ENCODE data around the gene DNAJA4.

DNAJA4 gene

GRCh38 chr15:78263907-78264303 is 457 bp upstream of the DNAJA4 start (continued):
- TF ChIP-seq PRDM2 (tag by site-specific recombination; IDR thresholded peaks at IDR 0.05; ENCODE audit: borderline replicate concordance) (no peak), ZNF366 (tag by site-specific recombination; conservative IDR thresholded peaks at IDR 0.05) (no peak), ZNF341 (tag by site-specific recombination; IDR thresholded peaks at IDR 0.05; ENCODE audit: low read depth) (no peak), KLF17 (tag by site-specific recombination; IDR thresholded peaks at IDR 0.05) (no peak), ZBTB20 (tag by site-specific recombination; IDR thresholded peaks at IDR 0.05) (no peak), ZBTB26 (tag by site-specific recombination; optimal IDR thresholded peaks at IDR 0.05) (no peak), ZNF112 (tag by site-specific recombination; IDR thresholded peaks at IDR 0.05) (no peak), ZNF302 (tag by site-specific recombination; IDR thresholded peaks at IDR 0.05; ENCODE audit: low read depth) (no peak)
- TF ChIP-seq, protein P1, sequence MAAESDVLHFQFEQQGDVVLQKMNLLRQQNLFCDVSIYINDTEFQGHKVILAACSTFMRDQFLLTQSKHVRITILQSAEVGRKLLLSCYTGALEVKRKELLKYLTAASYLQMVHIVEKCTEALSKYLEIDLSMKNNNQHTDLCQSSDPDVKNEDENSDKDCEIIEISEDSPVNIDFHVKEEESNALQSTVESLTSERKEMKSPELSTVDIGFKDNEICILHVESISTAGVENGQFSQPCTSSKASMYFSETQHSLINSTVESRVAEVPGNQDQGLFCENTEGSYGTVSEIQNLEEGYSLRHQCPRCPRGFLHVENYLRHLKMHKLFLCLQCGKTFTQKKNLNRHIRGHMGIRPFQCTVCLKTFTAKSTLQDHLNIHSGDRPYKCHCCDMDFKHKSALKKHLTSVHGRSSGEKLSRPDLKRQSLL (tag by site-specific recombination; IDR thresholded peaks at IDR 0.05): no peak
- TF ChIP-seq, protein P2, sequence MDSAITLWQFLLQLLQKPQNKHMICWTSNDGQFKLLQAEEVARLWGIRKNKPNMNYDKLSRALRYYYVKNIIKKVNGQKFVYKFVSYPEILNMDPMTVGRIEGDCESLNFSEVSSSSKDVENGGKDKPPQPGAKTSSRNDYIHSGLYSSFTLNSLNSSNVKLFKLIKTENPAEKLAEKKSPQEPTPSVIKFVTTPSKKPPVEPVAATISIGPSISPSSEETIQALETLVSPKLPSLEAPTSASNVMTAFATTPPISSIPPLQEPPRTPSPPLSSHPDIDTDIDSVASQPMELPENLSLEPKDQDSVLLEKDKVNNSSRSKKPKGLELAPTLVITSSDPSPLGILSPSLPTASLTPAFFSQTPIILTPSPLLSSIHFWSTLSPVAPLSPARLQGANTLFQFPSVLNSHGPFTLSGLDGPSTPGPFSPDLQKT (IDR thresholded peaks at IDR 0.05; ENCODE audit: borderline replicate concordance, low read depth, low read length): no peak

DNA sequence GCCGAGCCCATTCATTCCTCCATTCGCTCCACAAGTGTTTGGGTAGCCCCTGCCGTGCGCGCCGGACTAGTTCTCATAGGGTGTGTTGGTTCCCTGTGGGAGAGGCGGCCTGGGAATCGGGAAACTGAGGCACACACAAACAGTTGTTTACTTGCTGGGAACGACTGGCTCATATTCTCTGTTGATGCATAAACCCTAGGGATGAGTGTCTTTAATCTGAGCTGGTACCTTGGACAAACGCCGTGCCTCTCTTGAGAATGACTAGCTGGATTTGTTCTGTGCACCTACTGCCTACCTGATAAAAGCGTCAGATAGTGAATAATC is 737 bp downstream of the DNAJA4 start:
- no peak overlapping the region for H3K4me3 ChIP-seq (ENCODE audit: low read depth, low read length)
- H3K27ac ChIP-seq (ENCODE audit: extremely low read depth, low read depth, low read length): no peak overlapping the region
- no peak for TF ChIP-seq TRIM28 (IDR thresholded peaks at IDR 0.05; ENCODE audit: borderline replicate concordance, low read length)
- no peak for TF ChIP-seq PRDM10 (tag by site-specific recombination; IDR thresholded peaks at IDR 0.05)
- POLR2A ChIA-PET: interaction anchor here (0.6 to 1.6 kb wide), 2 partner anchors 17 to 298 kb away, joined by 3 read pairs; no protein-coding TSS in a partner anchor
- no peaks in the 10 kb centered on the region for H3K9me3 ChIP-seq (ENCODE audit: control insufficient read depth, insufficient read depth, low read depth, low read length)
- H3K4me1 ChIP-seq (ENCODE audit: control insufficient read depth, insufficient read depth, low read length): no peaks in the 10 kb centered on the region
- H3K36me3 ChIP-seq (ENCODE audit: control insufficient read depth in 2 of 2, insufficient read depth in 1 of 2, low read length in 2 of 2): no peaks in the 10 kb centered on the region
- CTCF ChIA-PET: interaction anchor here (1.0 to 1.8 kb wide), 4 partner anchors 25 to 150 kb away, joined by 3 to 9 read pairs (median 6); no protein-coding TSS in a partner anchor

Measured in HEK293 (cell line).